HG03139 (cell line): ENCODE results near the gene RELT.

Experiments
- ATAC-seq: cut with Tn5 transposase; IDR thresholded peaks from one replicate; pipeline ENCODE4 v1.9.1; 2021; ENCODE audit not compliant: unreplicated experiment

Gene RELT

GRCh38 chr11:73401924-73402833, 26.0 kb downstream of the RELT start:
- no peak for ATAC-seq

DNA sequence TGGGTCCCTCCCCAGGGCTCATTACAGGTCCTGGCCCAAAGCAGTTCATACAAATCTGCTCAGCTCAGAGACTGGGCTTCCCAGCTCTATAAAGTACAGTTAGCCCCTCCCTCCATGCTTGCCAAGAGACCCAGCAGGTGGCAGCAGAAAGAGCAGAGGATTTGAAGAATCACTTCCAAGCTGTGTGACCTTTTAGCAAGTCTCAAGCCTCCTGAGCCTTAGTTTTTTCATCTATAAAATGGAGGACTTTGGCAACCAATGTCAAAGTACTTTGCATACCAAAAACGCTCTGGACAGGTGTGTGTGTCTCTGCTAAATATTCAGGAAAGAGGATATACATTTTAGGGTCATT, 26.6 kb downstream of the RELT start:
- ATAC-seq = no peak

DNA sequence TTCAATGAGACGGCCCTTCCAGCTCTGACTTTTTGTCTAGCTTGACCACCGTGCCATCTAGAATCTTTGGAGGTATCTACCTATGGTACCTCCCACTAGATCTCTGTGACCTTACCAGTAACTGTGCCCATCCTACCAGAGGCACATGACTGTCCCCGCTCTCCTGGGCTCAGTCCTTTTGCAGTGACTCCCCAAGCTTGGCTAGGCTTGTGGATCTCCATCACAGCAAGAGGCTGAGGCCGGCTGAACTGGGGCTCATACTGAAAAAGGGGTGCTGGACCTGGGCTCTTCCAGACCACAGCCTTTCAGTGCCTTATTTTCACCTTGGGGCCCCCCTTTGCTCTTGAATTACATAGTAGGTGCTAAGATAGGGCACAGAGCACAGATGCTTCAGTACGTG, 27.3 kb downstream of the RELT start:
- no peak for ATAC-seq

DNA sequence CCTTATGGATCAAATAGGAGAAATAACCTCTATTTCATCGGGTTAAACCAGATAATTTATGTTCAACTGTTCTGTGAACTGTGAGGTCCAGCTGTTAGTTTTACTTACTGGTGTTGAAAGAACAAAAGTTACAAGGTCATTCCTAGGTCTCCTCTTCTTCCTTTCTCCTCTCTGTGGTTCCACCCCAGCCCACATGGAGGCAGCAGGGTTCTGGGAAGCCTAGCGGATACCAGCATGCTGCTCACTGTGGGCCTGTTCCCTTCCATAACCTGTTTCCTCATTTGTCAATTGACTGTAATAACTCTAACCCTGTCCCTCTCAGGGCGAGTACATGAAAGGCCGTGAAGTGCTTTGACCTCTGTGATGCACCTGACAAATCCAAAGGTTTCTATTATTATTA, 27.8 kb downstream of the RELT start:
- ATAC-seq = no peak

- no peak for ATAC-seq
Observed at GRCh38 chr11:73404506-73405145, 28.4 kb downstream of the RELT start.

GRCh38 chr11:73405146-73405510, 28.9 kb downstream of the RELT start:
- ATAC-seq = no peak

DNA sequence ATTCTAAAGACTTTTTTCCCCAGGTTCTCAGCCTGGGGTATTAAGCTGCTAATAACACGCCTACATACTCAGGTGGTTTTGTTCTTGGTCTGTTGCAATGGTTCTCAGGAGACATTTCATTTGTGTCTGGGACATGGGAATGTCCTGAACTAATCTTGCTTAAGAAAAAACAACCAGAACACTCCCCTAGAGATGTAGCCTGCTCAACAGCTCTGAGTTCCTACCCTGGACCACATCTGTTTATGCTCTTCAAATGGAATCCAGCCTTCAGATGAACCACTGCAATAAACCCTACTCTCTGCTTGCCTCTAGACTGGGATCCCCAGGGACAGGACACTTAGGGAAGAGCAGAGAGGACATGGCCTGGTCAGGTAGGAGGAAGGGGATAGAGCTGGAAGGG, 29.9 kb downstream of the RELT start:
- no peak for ATAC-seq

GRCh38 chr11:73406619-73407018, 30.4 kb downstream of the RELT start:
- ATAC-seq = no peak

- ATAC-seq = no peak
Observed at GRCh38 chr11:73409431-73409830, 33.2 kb downstream of the RELT start.

DNA sequence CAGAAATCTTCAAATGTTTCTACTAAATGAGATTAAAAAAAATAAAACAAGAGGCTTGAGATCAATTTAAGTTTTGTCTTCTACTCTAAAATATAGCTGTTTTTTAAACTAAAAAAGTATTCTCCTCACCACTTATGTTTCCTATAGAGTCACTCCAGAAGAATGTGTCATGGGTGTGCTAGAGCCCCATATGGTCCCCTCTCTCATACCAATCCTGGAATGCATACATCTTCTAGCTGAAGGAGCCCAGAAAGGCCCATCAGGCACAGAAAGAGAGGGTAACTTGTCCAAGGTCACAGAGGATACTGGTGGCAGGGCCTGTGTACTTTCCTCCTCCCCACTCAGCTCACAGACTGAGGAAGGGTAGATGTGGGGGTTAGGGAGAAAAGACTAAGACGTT, 34.4 kb downstream of the RELT start:
- ATAC-seq = no peak

- ATAC-seq = no peak
Observed at GRCh38 chr11:73411031-73411430, 34.8 kb downstream of the RELT start.

- no peak for ATAC-seq
Observed at GRCh38 chr11:73412308-73412707, 36.1 kb downstream of the RELT start.

DNA sequence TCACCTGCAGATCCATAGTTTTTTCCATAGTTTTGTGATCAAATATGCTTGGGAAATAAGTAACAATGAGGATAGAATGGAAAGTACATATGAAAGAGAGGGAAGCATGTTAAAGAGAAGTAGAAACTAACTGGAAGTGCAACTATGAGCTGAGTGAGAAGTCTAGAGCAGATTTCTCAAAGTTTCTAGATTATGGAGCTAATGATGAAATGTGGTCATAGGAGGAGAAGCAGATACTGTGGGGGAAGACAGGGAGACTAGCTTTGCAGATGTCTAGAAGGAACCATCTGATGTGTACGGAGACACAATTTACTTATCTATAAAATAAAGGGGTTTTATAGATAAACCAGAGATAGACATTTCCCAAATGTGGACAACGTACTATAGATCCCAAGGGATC, 37.1 kb downstream of the RELT start:
- ATAC-seq = no peak

DNA sequence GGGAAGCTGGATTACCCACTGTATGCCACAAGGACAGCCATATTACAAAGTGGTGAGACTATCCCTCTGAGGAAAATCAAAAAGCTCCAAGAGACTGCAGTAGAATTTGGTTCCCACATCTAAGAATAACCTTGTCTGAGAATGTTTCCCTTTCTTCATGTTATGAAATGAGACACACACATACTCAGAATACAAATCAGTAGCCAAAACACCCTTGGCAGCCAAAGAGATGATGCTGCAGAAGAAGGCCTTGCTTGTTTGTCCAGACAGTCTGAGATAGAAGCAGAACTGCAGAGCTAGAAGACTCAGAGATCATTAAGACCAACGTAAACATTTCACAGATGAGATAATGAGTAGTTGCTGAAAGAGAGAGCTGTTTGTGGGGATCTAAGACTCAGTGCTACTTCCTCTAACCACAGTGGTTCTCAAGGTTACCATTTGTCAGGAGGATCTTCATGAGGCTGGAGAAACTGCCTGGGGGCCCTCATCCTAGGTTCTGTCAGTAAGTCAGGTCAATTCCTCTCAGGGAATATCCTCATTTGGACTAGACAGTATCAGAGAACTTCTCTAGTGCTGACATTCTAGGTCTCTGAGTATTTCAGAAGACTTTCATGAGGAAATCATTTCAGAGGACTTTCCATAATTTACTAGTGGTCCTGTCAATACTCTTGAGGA, 38.9 kb downstream of the RELT start:
- no peak for ATAC-seq

- ATAC-seq = no peak
Observed at GRCh38 chr11:73415854-73416615, 39.8 kb downstream of the RELT start.

DNA sequence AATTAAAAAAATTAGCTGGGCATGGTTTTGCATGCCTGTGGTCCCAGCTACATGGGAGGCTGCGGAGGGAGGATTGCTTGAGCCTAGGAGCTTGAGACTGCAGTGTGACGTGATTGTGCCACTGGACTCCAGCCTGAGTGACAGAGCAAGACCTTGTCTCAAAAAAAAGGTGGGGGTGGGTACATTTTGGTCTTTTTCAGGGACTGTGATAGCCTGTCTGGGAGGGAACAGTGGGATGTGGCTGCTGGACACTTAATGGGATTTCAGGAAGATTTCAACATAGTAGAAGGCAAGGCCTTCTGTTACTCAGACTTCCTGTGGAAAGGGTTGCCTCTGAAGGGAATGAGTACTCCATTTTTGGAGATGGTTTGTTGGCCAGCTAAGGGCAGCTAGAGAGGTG, 40.6 kb downstream of the RELT start:
- ATAC-seq = no peak

- no peak for ATAC-seq
Observed at GRCh38 chr11:73420136-73420535, 43.9 kb downstream of the RELT start.

GRCh38 chr11:73422886-73423285, 46.7 kb downstream of the RELT start:
- ATAC-seq = no peak

DNA sequence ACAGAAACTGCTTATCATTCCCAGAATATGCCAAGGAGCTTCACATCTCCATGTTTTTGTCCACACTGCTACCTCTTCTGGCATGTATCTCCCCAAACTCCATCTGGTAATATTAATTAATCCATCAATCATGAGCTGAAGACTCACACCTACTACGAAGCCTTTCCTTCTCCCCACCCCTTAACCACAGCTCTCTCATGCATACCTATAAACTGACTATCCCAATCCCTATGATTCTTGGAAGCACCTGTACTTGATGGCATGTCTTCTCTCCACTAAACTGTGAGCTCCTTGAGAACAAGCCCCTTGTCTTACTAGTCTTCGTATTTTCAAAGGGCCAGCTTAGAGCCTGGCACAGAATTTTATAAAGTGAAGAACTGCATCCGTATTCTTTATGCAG, 47.3 kb downstream of the RELT start:
- ATAC-seq = no peak

DNA sequence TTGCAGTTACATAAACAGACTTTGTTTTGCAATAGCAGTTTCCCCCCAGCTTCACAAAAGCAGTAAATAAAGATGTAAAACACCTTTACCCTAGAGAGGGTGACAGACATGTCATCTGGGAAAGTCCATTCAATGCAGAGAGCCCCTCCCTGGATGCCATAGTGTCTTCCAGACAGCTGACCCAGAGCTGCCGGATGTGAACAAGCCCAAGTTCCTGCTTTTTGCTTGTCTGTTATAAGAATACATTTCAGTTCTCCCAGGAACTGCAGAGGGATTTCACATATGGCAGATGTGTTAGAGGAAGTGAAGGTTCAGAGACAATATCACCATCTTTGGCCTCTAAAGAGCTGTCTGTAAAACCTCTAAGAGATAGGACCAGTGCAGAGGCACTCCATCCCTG, 48.9 kb downstream of the RELT start:
- no peak for ATAC-seq

- no peak for ATAC-seq
Observed at GRCh38 chr11:73426219-73426850, 50.1 kb downstream of the RELT start.
